Breast epithelium (tissue), 3 donors: Measurements from ENCODE around the gene DYNC1I1.

Source experiments
- CTCF ChIP-seq, 3 donors: fragments of 450-650 bp; IDR thresholded peaks; one replicate each; pipeline ENCODE4 v1.5.1; 2016 to 2017; ENCODE audit warnings: antibody characterized with exemption in 3 of 3, mild to moderate bottlenecking in 3 of 3, moderate library complexity in 3 of 3
- POLR2AphosphoS5 ChIP-seq, 3 donors: sonication (generic); formaldehyde crosslinking; IDR thresholded peaks; one replicate each; pipeline ENCODE4 v1.6.1; 2017; ENCODE audit warnings: antibody characterized with exemption in 3 of 3

- no peak for TF ChIP-seq CTCF (IDR thresholded peaks at IDR 0.05)
- no peak for TF ChIP-seq POLR2AphosphoS5 (IDR thresholded peaks at IDR 0.05)
These were observed 149.8 kb downstream of the DYNC1I1 start for GRCh38 chr7:95922191-95922590.
